Neural cell (in vitro differentiated cells): Measurements from ENCODE around the gene KLRD1. TPM values are rescaled to one million over a fixed set of nuclear protein-coding genes. Genes with fewer than 3 reads are reported as not detected.

Source experiments
- H2AFZ ChIP-seq: fragments of 200-600, 300-800 bp; sonication (generic), shearing (Covaris generic); 2 replicates; pipeline ENCODE4 v1.6.0; 2014; ENCODE audit warnings: low read depth, mild to moderate bottlenecking, antibody characterized with exemption, low read length, moderate library complexity
- H3F3A ChIP-seq: fragments of 200-600 bp; shearing (Covaris generic); 2 replicates; pipeline ENCODE4 v1.6.1; 2016; ENCODE audit warnings: mild to moderate bottlenecking, moderate library complexity, mixed read lengths, antibody characterized with exemption, low read length; ENCODE audit not compliant: insufficient read depth, poor library complexity, severe bottlenecking
- H3K27ac ChIP-seq: fragments of 200-600, 300-800 bp; sonication (generic), shearing (Covaris generic); 2 replicates; pipeline ENCODE4 v1.5.1; 2014; ENCODE audit warnings: mild to moderate bottlenecking, low read length, moderate library complexity
- H3K27me3 ChIP-seq: fragments of 300-800, 200-600 bp; sonication (generic), shearing (Covaris generic); 2 replicates; pipeline ENCODE4 v1.6.0; 2014; ENCODE audit warnings: mild to moderate bottlenecking, low read depth, low read length, moderate library complexity; ENCODE audit not compliant: insufficient read depth
- H3K36me3 ChIP-seq: fragments of 300-800, 200-600 bp; sonication (generic), shearing (Covaris generic); 2 replicates; pipeline ENCODE4 v1.5.1; 2014; ENCODE audit warnings: mild to moderate bottlenecking, antibody characterized with exemption, low read length, moderate library complexity; ENCODE audit not compliant: insufficient read depth
- H3K4me2 ChIP-seq: fragments of 300-800, 200-600 bp; sonication (generic), shearing (Covaris generic); 2 replicates; pipeline ENCODE4 v1.6.0; 2014; ENCODE audit warnings: mild to moderate bottlenecking, low read length
- H3K4me3 ChIP-seq: fragments of 300-800, 200-600 bp; sonication (generic), shearing (Covaris generic); 2 replicates; pipeline ENCODE4 v1.5.1; 2014; ENCODE audit warnings: mild to moderate bottlenecking, low read length, moderate library complexity
- H3K79me2 ChIP-seq: fragments of 200-600 bp; shearing (Covaris generic); replicated peaks from 2 replicates; pipeline ENCODE4 v1.6.0; 2014; ENCODE audit warnings: mild to moderate bottlenecking, low read length, moderate library complexity; ENCODE audit not compliant: insufficient read depth
- H3K9ac ChIP-seq: fragments of 300-800, 200-600 bp; sonication (generic), shearing (Covaris generic); 2 replicates; pipeline ENCODE4 v1.6.1; 2016; ENCODE audit warnings: mild to moderate bottlenecking, low read length, mixed read lengths
- H3K9me2 ChIP-seq: fragments of 200-600 bp; shearing (Covaris generic); 2 replicates; pipeline ENCODE4 v1.6.1; 2016; ENCODE audit warnings: mild to moderate bottlenecking, low read length, mixed read lengths; ENCODE audit not compliant: insufficient read depth
- H3K9me3 ChIP-seq: fragments of 200-600, 300-800 bp; sonication (generic), shearing (Covaris generic); 2 replicates; pipeline ENCODE4 v1.6.1; 2016; ENCODE audit warnings: mild to moderate bottlenecking, mixed run types, low read length, moderate library complexity, mixed read lengths
- H4K20me1 ChIP-seq: fragments of 200-600 bp; shearing (Covaris generic); 2 replicates; pipeline ENCODE4 v1.6.1; 2016; ENCODE audit warnings: mild to moderate bottlenecking, mixed run types; ENCODE audit not compliant: insufficient read depth
- CTCF ChIP-seq: fragments of 450-650 bp; IDR thresholded peaks from 2 replicates; pipeline ENCODE4 v1.5.1; 2014; ENCODE audit warnings: antibody characterized with exemption, mild to moderate bottlenecking, moderate library complexity; ENCODE audit not compliant: poor library complexity, severe bottlenecking
- EP300 ChIP-seq: fragments of 450-650 bp; conservative IDR thresholded peaks from 2 replicates; pipeline ENCODE4 v1.6.1; 2014; ENCODE audit warnings: antibody characterized with exemption, mild to moderate bottlenecking, moderate library complexity; ENCODE audit not compliant: poor library complexity, severe bottlenecking
- EZH2 ChIP-seq: fragments of 200-600, 300-800 bp; shearing (Covaris generic), sonication (generic); IDR thresholded peaks from 2 replicates; pipeline ENCODE4 v1.6.1; 2014; ENCODE audit warnings: antibody characterized with exemption, low read length, borderline replicate concordance, mild to moderate bottlenecking; ENCODE audit not compliant: insufficient read depth, poor library complexity, severe bottlenecking
- MXI1 ChIP-seq: fragments of 450-650 bp; conservative IDR thresholded peaks from 2 replicates; pipeline ENCODE4 v1.6.1; 2014; ENCODE audit warnings: antibody characterized with exemption, mild to moderate bottlenecking; ENCODE audit not compliant: poor library complexity, severe bottlenecking
- POLR2AphosphoS5 ChIP-seq: IDR thresholded peaks from 2 replicates; pipeline ENCODE4 v1.6.1; 2012
- RAD21 ChIP-seq: fragments of 450-650 bp; conservative IDR thresholded peaks from 2 replicates; pipeline ENCODE4 v1.6.1; 2014; ENCODE audit warnings: antibody characterized with exemption, mild to moderate bottlenecking, moderate library complexity
- REST ChIP-seq: IDR thresholded peaks from 2 replicates; pipeline ENCODE4 v1.6.1; 2012; ENCODE audit warnings: borderline replicate concordance
- SMC3 ChIP-seq: fragments of 450-650 bp; conservative IDR thresholded peaks from 2 replicates; pipeline ENCODE4 v1.6.1; 2014; ENCODE audit warnings: antibody characterized with exemption, mild to moderate bottlenecking, moderate library complexity; ENCODE audit not compliant: poor library complexity
- TAF1 ChIP-seq: IDR thresholded peaks from 2 replicates; pipeline ENCODE4 v1.6.1; 2012; ENCODE audit warnings: low read depth
- polyA plus RNA-seq: library from polyadenylated mRNA; depleted of rRNA; stranded (reverse); fragments of >200 nt; gene quantifications from 2 replicates; pipeline ENCODE4 v1.2.3, GENCODE V29; 2014

The KLRD1 gene
- polyA plus RNA-seq, 1 donor from 2014 or later: 0.52 TPM

- no peaks in the 10 kb centered on the region for H4K20me1 ChIP-seq
- H3F3A ChIP-seq: no peaks in the 10 kb centered on the region
- H3K9ac ChIP-seq: no peak overlapping the region
- no peaks in the 10 kb centered on the region for H3K9me3 ChIP-seq
- no peak overlapping the region for H3K4me2 ChIP-seq
- no peak overlapping the region for H3K27ac ChIP-seq
- H3K4me3 ChIP-seq: no peak overlapping the region
- H3K27me3 ChIP-seq: no peaks in the 10 kb centered on the region
- no peak overlapping the region for H2AFZ ChIP-seq
- TF ChIP-seq RAD21 (no peak), POLR2AphosphoS5 (no peak), EP300 (no peak), MXI1 (no peak), EZH2 (no peak), SMC3 (no peak), CTCF (no peak), REST (no peak), TAF1 (no peak)
- no peaks in the 10 kb centered on the region for H3K79me2 ChIP-seq
- no peaks in the 10 kb centered on the region for H3K36me3 ChIP-seq
- H3K9me2 ChIP-seq: no peaks in the 10 kb centered on the region
Measured at GRCh38 chr12:10293151-10293550, 14.5 kb upstream of the KLRD1 start.

- no peaks in the 10 kb centered on the region for H3K9me2 ChIP-seq
- no peak overlapping the region for H3K9ac ChIP-seq
- H3K27ac ChIP-seq: no peak overlapping the region
- no peaks in the 10 kb centered on the region for H3K79me2 ChIP-seq
- H3K9me3 ChIP-seq: no peaks in the 10 kb centered on the region
- no peak overlapping the region for H2AFZ ChIP-seq
- no peak for TF ChIP-seq CTCF
- TF ChIP-seq MXI1: no peak
- no peaks in the 10 kb centered on the region for H3K36me3 ChIP-seq
- no peaks in the 10 kb centered on the region for H4K20me1 ChIP-seq
- H3K4me3 ChIP-seq: no peak overlapping the region
- no peaks in the 10 kb centered on the region for H3K27me3 ChIP-seq
- H3K4me2 ChIP-seq: no peak overlapping the region
- no peaks in the 10 kb centered on the region for H3F3A ChIP-seq
Measured at GRCh38 chr12:10293570-10294227, 14.0 kb upstream of the KLRD1 start.
